HT1080 (cell line): ENCODE measurements around the gene TMEM109. TPM values are rescaled to one million over a fixed set of nuclear protein-coding genes. Genes with fewer than 3 reads are reported as not detected.

ENCODE experiments used
- DNase-seq: peaks from one replicate; pipeline ENCODE4 v3.0.0-alpha.2; 2015; ENCODE audit warnings: low read depth
- total RNA-seq: library from RNA; depleted of rRNA; stranded (reverse); fragments of >200 nt; shearing (Covaris generic); gene quantifications from 2 replicates; pipeline ENCODE4 v1.2.3, GENCODE V29; 2014

TMEM109 gene
- total RNA-seq, 1 experiment from 2014 or later = 146 TPM

DNA sequence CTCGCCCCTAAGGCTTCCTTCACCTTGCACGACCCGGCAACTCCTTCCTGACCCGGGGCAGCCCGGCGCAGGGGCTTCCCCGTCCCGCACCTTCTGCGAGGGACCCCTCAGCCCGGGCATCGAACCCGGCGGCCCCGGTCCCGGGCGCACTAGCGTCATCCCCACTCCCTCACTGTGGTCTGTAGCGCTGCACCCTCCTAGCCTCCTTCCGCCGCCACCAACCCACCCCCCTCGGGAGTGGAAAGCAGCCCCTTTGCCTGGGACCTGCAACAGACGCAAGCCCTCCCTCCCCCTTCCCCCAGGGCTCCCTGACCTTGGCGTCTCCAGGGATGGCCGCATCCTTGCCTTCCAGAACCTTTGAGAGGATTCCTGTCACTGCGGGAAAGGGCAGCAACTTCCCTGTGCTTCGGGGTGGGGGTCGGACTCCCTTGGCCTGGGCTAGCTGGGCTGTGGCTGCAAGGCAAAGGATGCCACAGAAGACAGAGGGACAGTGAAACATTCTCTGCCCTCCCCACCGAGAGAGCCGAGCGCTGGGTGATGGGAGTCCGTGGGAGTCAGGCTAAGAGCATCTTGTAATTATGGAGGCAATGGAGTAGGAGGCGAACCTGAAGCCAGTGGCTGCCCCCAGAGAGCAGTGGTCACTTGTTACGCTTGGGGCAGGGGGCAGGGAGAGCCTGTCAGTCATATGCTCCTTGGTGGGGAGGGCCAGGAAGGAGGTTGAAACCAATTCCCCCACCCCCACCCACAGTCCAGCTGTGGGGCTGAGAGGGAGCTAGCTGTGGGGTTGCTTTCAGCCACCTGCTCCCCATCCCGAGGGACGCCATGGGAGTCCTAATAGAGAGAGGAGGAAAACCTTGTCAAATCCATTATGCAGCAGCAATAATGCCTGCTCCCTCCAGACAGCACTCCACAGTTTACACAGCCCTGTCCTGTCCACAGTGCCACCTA, 11.2 kb downstream of the TMEM109 start:
- no peak for DNase-seq

DNA sequence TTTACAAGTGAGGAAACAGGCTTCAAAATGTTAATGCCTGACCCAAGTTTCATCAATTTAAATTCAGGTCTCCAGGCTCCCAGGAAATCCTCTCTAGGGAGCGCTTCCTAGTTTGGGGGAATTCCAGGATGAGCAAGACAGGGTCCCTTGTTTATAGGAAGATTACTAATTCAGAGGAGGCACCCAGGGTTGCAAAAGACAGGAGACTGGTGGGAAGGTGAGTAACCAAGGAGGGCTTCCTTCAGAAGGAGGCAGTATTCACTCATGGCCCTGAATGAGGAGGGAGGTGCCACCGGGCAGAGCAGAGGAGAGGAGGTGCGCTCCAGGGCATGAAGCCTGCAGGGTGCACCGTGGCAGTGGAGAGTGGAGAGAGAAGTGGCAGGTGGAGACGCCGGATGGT, 11.9 kb downstream of the TMEM109 start:
- DNase-seq = peak; percentile 73

DNA sequence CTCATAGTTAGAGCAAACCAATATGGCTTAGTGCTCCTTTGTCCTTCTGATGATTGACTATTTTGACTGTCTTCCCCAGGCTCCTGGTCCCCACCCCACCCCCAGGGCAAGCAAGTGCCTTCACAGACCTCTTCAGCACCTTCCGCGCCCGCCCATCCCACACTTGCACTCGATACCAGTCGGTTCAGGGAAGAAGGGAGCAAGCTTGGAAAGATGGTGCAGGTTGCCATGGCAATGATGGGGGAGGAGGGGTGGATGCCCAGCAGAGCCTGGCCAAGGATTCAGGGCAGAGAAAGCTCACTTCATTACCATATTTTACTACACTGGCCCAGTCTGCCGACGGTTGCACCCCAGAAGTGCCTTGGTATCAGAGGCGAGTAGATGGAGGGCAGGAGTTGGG, 12.5 kb downstream of the TMEM109 start:
- no peak for DNase-seq

DNA sequence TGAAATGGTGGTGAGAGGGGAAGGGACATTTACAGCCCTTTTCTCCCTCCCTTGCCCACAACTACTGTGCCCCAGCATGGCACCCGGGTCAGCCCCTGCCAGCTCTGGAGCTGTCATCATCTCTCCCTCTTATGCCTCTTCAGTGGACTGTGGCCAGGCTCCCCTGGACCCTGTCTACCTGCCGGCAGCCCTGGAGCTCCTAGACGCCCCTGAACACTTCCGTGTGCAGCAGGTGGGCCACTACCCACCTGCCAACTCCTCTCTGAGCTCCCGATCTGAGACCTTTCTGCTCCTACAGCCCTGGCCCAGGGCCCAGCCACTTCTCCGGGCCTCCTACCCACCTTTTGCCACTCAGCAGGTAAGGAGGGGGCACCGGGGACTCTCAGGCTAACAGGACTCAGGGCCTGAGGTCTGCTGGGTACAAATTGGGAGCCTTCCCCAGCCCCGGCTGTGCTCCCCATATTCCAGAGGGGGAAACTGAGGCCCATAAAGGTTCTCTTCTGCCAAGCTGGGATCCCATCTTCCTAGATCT, 13.2 kb downstream of the TMEM109 start:
- DNase-seq = no peak

DNA sequence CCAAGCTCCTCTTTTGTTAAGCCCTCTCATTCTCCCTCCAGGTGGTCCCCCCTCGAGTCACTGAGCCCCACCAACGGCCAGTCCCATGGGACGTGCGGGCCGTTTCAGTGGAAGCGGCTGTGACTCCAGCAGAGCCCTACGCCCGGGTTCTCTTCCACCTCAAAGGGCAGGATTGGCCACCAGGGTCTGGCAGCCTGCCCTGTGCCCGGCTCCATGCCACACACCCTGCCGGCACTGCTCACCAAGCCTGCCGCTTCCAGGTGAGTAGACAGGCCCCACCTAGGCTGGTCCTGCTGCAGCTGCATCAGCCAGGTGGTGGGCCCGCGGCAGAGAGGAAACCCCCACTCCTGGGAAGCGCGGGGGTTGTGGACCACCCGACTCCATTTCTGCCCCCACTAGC, 13.6 kb downstream of the TMEM109 start:
- no peak for DNase-seq

DNA sequence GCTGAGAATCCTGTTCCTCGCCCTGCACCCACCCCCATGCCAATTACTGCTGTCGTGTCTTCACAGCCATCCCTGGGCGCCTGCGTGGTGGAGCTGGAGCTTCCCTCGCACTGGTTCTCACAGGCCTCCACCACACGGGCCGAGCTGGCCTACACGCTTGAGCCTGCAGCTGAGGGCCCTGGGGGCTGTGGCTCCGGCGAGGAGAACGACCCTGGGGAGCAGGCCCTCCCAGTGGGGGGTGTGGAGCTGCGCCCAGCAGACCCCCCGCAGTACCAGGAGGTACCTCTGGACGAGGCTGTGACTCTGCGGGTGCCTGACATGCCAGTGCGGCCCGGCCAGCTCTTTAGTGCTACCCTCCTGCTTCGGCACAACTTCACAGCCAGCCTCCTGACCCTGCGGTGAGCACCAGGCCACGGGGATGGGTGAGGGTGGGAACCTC, 14.6 kb downstream of the TMEM109 start:
- DNase-seq = no peak

DNA sequence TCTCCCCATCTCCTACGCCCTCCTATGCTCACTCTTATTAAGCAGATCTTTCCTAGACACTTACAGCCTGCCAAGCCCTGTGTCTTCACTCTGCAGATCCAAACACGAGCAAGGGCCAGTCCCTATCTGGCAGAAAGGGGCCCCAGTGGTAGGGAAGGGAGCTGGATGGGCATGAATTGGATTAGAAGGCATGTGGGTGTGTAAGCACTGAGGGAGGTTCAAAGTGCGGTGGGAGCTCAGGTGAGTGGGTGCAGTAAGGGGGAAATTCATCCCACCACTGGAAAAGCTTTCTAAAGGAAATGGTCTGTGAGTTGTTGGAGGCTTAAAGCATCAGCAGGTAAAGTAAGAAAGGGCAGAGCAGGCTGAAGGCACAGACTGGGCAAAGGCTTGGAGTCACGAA, 15.8 kb downstream of the TMEM109 start:
- no peak for DNase-seq

DNA sequence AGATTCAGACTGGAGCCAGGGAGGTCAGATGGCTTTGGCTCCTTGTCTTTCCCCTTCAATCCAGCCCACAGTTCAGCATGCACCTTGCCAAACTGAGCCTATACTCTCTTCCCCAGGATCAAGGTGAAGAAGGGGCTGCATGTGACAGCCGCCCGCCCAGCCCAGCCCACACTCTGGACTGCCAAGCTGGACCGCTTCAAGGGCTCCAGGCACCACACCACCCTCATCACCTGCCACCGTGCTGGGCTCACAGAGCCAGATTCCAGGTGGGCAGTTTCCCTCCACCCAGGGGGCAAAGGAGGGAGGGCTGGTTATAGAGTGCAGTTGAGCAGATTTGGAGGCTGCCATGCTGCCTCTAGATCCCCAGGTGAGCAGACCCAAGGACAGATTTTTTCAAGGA, 16.4 kb downstream of the TMEM109 start:
- DNase-seq = no peak

DNA sequence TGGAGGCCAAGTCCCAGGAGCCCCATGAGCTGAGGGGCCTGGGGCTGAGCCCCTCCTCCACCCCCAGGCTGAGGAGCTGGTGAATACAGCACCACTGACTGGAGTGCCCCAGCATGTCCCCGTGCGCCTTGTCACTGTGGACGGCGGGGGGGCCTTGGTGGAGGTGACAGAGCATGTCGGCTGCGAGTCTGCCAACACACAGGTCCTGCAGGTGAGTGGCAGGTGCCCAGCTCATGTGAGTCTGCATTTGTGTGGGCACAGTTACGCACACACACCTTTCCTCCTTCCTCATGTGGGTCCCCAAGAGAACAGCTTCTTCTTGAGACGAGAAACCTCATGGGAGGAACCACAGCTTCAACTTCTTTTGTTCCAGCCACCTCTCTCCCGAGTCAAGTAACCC, 18.0 kb downstream of the TMEM109 start:
- DNase-seq = no peak

DNA sequence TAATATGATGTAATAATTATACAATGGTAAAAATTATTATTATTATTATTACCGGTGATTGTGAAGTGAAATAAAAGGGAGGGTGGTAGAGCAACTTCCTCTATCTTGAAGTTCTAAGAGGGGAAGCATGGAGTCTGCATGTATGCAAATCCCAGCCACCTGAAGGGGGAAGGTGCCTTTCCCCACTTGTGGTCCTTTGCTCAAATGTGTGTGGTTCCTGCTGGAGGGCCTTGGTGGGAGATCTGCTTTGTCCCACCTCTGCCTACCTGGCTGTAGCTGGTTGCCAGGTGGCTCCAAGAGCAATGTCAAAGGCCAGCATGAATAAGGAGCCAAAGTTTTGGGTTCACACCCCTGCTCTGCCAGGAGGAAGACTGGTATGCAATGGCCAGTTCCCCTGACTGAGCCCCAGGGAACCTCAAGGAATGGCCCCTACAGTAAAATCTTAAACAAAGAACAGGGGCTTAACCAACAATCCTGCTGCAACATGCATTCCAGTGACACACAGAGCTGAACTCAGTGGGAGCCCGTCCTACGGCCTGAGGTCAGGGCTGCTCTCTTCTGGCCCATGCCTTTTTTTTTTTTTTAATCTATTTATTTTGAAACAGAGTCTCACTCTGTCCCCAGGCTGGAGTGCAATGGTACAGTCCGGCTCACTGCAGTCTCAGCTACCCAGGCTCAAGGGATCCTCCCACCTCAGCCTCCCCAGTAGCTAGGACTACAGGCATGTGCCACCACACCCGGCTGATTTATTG, 18.8 kb downstream of the TMEM109 start:
- DNase-seq = no peak

DNA sequence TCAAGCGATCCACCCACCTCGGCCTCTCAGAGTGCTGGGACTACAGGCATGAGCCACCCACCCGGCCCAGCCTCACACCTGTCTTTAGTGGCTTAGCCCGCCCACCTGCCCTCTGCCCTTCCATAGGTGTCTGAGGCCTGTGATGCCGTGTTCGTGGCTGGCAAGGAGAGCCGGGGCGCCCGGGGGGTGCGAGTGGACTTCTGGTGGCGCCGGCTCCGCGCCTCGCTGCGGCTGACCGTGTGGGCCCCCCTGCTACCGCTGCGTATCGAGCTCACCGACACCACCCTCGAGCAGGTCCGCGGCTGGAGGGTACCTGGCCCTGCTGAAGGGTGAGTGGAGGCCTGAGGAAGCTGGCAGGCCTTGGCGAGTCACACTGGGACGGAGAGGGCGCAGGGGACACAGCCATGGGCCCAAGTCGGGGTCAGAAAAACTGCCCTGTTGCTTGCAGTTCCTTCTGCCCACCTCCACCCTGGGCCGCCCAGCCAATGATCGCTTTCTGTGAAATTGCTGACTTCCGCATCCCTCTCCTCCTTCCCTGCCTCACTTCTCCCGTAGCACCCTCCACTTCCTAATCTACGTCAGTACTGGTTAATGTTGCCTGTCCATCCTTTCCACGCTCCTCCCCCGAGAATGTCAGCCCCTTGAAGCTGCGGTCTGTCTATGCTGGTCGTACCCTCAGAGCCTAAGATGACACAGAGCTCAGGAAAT, 19.6 kb downstream of the TMEM109 start:
- DNase-seq = no peak

DNA sequence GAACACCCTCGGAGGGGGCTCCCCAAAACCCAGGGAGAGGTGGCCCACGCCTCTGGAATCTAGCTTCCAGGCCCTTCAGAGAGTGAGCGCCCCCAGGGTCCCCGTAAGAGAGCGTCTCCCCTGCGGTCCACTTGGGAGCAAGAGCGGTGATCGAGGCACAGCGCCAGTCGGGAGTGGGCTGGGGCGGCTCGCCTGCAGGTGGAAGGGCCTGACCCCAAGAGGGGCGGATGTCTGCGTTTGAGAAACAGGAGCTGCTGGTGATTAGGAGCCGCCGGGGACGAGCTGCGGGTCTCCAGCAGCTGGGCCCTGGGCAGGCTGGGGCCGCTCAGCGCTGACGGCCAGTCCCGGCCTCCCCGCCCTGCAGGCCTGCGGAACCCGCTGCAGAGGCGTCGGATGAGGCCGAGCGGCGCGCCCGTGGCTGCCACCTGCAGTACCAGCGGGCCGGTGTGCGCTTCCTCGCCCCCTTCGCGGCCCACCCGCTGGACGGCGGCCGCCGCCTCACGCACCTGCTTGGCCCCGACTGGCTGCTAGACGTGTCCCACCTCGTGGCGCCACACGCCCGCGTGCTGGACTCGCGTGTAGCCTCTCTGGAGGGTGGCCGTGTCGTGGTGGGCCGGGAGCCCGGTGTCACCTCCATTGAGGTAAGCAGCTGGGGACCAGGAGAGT, 20.3 kb downstream of the TMEM109 start:
- DNase-seq = no peak

DNA sequence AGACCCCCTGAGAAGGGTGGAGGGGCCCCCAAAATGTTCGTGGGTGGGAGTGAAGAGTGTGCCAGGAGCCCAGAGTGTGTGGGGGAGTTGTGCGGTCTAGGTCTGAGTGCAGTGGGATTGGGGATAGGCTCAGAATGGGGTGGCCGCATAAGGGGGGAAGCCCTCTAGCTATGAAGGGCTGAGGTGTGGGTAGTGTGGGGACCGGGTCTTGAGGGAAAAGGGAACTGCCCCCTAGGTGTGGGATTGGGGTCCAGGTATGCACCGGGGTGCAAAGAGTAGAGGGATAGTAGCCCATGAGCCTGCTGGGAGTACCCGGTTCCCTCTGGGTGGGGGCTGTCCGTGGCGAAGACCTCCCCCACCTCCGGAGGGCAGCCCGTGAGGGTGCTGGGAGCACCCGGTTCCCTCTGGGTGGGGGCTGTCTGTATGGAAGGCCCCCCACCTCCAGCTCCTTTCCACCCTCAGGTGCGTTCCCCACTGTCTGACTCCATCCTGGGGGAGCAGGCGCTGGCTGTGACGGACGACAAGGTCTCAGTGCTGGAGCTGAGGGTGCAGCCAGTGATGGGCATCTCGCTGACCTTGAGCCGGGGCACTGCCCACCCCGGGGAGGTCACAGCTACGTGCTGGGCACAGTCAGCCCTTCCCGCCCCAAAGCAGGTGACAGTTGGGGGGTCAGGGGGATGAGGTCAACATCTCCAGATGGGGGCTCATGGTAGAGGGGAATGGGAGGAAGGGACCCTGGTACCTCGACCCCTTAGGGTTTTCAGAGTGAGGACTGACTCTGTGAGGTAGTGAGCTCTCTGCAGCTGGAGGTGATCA, 21.0 kb downstream of the TMEM109 start:
- DNase-seq = no peak

DNA sequence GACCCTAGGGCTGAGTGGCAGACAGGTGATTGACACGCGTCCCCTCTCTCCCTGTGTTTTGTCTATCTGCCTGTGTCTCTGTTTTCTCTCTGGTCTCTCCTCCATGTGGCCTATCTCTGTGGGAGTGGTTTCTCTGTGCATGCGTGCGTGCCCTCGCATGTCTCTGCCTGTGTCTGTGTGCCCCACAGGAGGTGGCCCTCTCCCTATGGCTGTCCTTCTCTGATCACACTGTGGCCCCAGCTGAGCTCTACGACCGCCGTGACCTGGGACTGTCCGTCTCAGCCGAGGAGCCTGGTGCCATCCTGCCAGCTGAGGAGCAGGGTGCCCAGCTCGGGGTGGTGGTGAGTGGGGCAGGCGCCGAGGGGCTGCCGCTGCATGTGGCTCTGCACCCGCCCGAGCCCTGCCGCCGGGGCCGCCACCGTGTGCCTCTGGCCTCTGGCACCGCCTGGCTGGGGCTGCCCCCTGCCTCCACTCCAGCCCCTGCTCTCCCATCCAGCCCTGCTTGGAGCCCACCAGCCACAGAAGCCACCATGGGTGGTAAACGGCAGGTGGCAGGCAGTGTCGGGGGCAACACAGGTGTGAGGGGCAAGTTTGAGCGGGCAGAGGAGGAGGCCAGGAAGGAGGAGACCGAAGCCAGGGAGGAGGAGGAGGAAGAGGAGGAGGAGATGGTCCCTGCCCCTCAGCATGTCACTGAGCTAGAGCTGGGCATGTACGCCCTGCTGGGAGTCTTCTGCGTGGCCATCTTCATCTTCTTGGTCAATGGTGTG, 21.9 kb downstream of the TMEM109 start:
- no peak for DNase-seq

DNA sequence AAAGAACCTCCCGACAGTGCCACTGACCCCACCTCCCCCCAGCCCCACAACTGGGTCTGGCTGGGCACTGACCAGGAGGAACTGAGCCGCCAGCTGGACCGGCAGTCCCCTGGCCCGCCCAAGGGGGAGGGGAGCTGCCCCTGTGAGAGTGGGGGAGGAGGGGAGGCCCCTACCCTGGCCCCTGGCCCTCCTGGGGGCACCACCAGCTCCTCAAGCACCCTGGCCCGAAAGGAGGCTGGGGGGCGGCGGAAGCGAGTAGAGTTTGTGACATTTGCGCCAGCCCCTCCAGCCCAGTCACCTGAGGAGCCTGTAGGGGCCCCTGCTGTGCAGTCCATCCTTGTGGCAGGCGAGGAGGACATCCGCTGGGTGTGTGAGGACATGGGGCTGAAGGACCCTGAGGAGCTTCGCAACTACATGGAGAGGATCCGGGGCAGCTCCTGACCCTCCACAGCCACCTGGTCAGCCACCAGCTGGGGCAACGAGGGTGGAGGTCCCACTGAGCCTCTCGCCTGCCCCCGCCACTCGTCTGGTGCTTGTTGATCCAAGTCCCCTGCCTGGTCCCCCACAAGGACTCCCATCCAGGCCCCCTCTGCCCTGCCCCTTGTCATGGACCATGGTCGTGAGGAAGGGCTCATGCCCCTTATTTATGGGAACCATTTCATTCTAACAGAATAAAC, 22.6 kb downstream of the TMEM109 start:
- no peak for DNase-seq

DNA sequence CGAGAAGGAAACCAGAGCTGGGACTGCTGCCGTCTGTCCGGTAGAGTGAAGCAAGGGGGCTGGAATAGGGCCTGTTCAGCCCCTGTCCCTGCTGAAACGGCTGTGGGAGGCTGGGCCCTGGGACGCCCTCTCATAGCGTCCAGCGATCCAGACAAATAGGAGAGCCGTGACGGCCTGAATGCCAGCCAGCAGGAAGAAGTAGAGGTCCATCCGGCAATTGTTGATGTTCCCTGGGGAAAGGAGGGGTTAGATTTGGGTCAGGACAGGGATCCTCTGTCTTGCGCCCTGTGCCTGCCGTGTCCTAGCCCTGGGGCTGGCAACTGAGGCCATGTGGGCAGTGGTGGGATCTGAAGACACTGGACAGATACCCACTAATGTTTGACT, 23.2 kb downstream of the TMEM109 start:
- no peak for DNase-seq

DNA sequence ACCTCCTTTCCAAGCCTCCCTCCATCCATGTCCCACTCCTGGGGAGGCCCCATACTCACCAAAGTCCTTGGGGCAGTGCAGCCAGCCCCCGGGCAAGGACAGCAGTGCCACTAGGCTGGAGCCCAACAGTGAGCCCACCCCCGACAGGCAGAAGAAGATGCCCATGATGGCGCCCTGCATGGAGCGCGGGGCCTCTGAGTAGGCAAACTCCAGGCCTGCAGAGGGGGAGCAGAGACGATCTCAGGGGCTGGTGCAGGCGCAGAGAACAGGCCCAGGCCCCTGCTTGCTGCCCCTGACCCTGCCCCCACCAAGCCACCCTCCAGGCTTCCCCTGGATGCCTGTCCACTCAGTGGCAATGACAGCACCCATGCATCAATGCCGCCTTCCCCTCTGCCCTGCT, 23.9 kb downstream of the TMEM109 start:
- no peak for DNase-seq

DNA sequence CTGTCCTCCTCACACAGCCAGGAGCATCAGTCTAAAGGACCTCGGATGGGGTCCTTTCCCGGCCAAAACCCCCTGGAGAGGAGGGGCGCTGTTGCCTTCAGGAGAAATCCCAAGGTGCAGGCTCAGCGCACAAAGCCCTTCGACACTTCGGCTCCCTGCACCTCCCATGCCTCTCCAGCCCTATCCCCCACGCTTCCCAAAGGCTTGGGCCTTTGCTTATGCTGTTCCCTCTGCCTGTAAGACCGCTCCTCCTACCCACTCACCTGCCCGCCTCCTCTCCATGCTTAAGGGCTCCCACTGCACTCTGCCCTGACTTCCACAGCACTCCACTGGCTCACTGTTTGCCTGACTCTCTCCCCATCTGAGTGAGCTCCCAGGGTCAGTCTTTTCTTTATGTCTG, 24.5 kb downstream of the TMEM109 start:
- DNase-seq = no peak

DNA sequence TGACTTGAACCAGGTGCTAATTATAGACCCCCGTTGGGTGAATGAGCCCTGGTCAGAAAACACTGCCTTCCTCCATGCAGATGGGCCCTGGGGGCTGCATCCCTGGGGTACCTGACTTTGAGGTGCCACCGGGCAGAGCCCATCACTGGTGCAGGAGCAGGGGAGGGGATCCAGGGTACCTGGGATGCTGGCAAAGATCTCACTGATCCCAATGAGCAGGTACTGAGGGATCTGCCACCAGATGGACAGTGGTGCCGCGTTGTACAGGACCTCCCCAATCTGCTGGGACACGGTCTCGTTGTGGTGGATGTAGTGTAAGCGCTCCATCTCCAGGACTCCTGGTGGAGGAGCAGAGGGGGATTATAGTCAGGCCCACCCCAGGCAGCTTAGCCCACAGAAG, 25.3 kb downstream of the TMEM109 start:
- no peak for DNase-seq
